Endothelial cell of umbilical vein (primary cell): ENCODE data around the gene RPH3AL. TPM values are rescaled to one million over a fixed set of nuclear protein-coding genes. Genes with fewer than 3 reads are reported as not detected.

Source experiments
- BruUV-seq: library from RNA; stranded (reverse); fragments of 400-500 nt; replicated peaks from 2 replicates; lab custom pipeline; 2021; lab: Mats Ljungman, UMichigan
- CTCF ChIA-PET: fragments of 300-600, 350-600 bp; sonication (Branson Sonifier 250); formaldehyde crosslinking; loops from one replicate; lab custom pipeline; 2021; ENCODE audit warnings: antibody characterized with exemption, inconsistent platforms; lab: Charles Lee
- POLR2A ChIA-PET: fragments of 300-600, 350-600 bp; sonication (Branson Sonifier 250); formaldehyde crosslinking; loops from one replicate; lab custom pipeline; 2021; ENCODE audit warnings: antibody characterized with exemption, inconsistent platforms; lab: Charles Lee
- DNase-seq: peaks from one replicate; pipeline ENCODE4 v3.0.0-alpha.2; 2011; ENCODE audit warnings: low read depth, low spot score
- FAIRE-seq: peaks from 2 replicates; lab custom pipeline; 2011; peaks lifted over from hg19 to GRCh38; lab: Jason Lieb, UNC
- H2AFZ ChIP-seq: 2 replicates; pipeline ENCODE4 v1.6.0; 2012; ENCODE audit warnings: low read depth, low read length, control low read depth, inconsistent platforms
- H3K27ac ChIP-seq: 2 replicates; pipeline ENCODE4 v1.5.1; 2011; ENCODE audit warnings: low read depth, mild to moderate bottlenecking, control low read depth, low read length, moderate library complexity; ENCODE audit not compliant: insufficient read depth
- H3K27me3 ChIP-seq, 2 experiments: 2 replicates each; pipeline versions ENCODE4 v1.6.0 to v1.6.1; 2011; ENCODE audit warnings: low read length in 2 of 2, mixed read lengths in 1 of 2; ENCODE audit not compliant: control insufficient read depth in 2 of 2, insufficient read depth in 2 of 2
- H3K36me3 ChIP-seq, 2 experiments: 2 replicates in 1 of 2; 3 replicates in 1 of 2; pipeline ENCODE4 v1.5.1; 2011; ENCODE audit warnings: low read length in 2 of 2, mild to moderate bottlenecking in 1 of 2, moderate library complexity in 1 of 2; ENCODE audit not compliant: control insufficient read depth in 2 of 2, insufficient read depth in 2 of 2; ENCODE audit errors: extremely low read depth in 1 of 2
- H3K4me1 ChIP-seq: 3 replicates; pipeline ENCODE4 v1.5.1; 2011; ENCODE audit warnings: mild to moderate bottlenecking, low read length; ENCODE audit not compliant: control insufficient read depth, insufficient read depth; ENCODE audit errors: extremely low read depth
- H3K4me2 ChIP-seq: 2 replicates; pipeline ENCODE4 v1.6.1; 2011; ENCODE audit warnings: low read length, control low read depth, mixed read lengths; ENCODE audit not compliant: insufficient read depth
- H3K4me3 ChIP-seq, 3 experiments: fragments of 200-600 bp in 1 of 3; sonication (generic), shearing (Covaris generic) in 1 of 3; replicated peaks in 1 of 3; 2 replicates each; pipeline ENCODE4 v1.5.1; 2011 to 2016; ENCODE audit warnings: control low read depth in 3 of 3, low read length in 3 of 3, mild to moderate bottlenecking in 2 of 3, inconsistent platforms in 1 of 3, low read depth in 1 of 3, moderate library complexity in 1 of 3; ENCODE audit not compliant: insufficient read depth in 1 of 3
- H3K79me2 ChIP-seq: 2 replicates; pipeline ENCODE4 v1.6.0; 2012; ENCODE audit warnings: low read length, inconsistent platforms; ENCODE audit not compliant: control insufficient read depth, insufficient read depth
- H3K9ac ChIP-seq: replicated peaks from 2 replicates; pipeline ENCODE3; 2011; ENCODE audit warnings: low read length, control low read depth; ENCODE audit not compliant: insufficient read depth; ENCODE audit errors: extremely low read depth
- H3K9me1 ChIP-seq: replicated peaks from 3 replicates; pipeline ENCODE4 v1.6.0; 2011; ENCODE audit warnings: mild to moderate bottlenecking, low read length; ENCODE audit not compliant: control insufficient read depth, insufficient read depth; ENCODE audit errors: extremely low read depth
- H3K9me3 ChIP-seq: replicated peaks from 2 replicates; pipeline ENCODE4 v1.5.1; 2012; ENCODE audit warnings: low read length, inconsistent platforms; ENCODE audit not compliant: control insufficient read depth, insufficient read depth
- H4K20me1 ChIP-seq: replicated peaks from 2 replicates; pipeline ENCODE3; 2011; ENCODE audit warnings: mild to moderate bottlenecking, low read length; ENCODE audit not compliant: control insufficient read depth, insufficient read depth; ENCODE audit errors: extremely low read depth
- EZH2 ChIP-seq: IDR thresholded peaks from 2 replicates; pipeline ENCODE4 v1.6.1; 2012; ENCODE audit warnings: borderline replicate concordance, low read depth, mild to moderate bottlenecking, moderate library complexity, low read length, inconsistent platforms; ENCODE audit not compliant: severe bottlenecking
- FOS ChIP-seq: IDR thresholded peaks from 2 replicates; pipeline ENCODE4 v1.6.1; 2011; ENCODE audit warnings: mild to moderate bottlenecking, low read length, moderate library complexity, borderline replicate concordance; ENCODE audit not compliant: insufficient read depth
- GATA2 ChIP-seq: IDR thresholded peaks from 2 replicates; pipeline ENCODE4 v1.7.0; 2011; ENCODE audit warnings: low read depth, mild to moderate bottlenecking, moderate library complexity, mixed read lengths, low read length; ENCODE audit not compliant: insufficient read length, insufficient read depth
- JUN ChIP-seq: IDR thresholded peaks from 2 replicates; pipeline ENCODE4 v1.6.1; 2011; ENCODE audit warnings: borderline replicate concordance, low read depth; ENCODE audit not compliant: insufficient read length, insufficient read depth
- MAX ChIP-seq: IDR thresholded peaks from 2 replicates; pipeline ENCODE4 v1.6.1; 2011; ENCODE audit not compliant: insufficient read depth, insufficient read length
- MYC ChIP-seq: IDR thresholded peaks from one replicate; pipeline ENCODE4 v1.6.1; 2011; ENCODE audit warnings: mild to moderate bottlenecking, low read depth, low read length
- POLR2A ChIP-seq: IDR thresholded peaks from 2 replicates; pipeline ENCODE4 v1.6.1; 2012; ENCODE audit warnings: low read depth, mild to moderate bottlenecking, control low read depth, low read length
- POLR2AphosphoS5 ChIP-seq: IDR thresholded peaks from 2 replicates; pipeline ENCODE4 v1.6.1; 2012; ENCODE audit warnings: low read depth, mild to moderate bottlenecking, control low read depth, low read length, moderate library complexity; ENCODE audit not compliant: insufficient read depth
- dilution Hi-C: fragments of 300-500 bp; cut with MboI; formaldehyde crosslinking; loops from one replicate; pipeline ENCODE4 v1.15.0; 2019; ENCODE audit warnings: low sequenced_read_pairs; ENCODE audit not compliant: extremely low pct_ligation_motif_present
- intact Hi-C: fragments of 100-400 bp; cut with micrococcal nuclease; formaldehyde crosslinking; loops from one replicate; pipeline ENCODE4 v1.10.0; 2022
- polyA plus RNA-seq, 4 experiments: library from polyadenylated mRNA; depleted of rRNA in 3 of 4; stranded (reverse) in 3 of 4; unstranded in 1 of 4; fragments of >200 nt; gene quantifications; 2 replicates each; pipeline versions ENCODE4 v1.2.1 to v1.2.3, GENCODE V29; 2011 to 2012; ENCODE audit warnings: missing spikeins in 1 of 4
- total RNA-seq: library from RNA; stranded (reverse); gene quantifications from 2 replicates; pipeline ENCODE4 v1.2.3, GENCODE V29; 2021
- TF ChIP-seq, protein P1 (sequence below), 2 donors: IDR thresholded peaks; 1 replicate in 1 of 2; 2 replicates in 1 of 2; pipeline ENCODE4 v1.5.1; 2011; ENCODE audit warnings: low read length in 2 of 2, mild to moderate bottlenecking in 2 of 2, moderate library complexity in 2 of 2, control low read depth in 1 of 2, inconsistent platforms in 1 of 2, low read depth in 1 of 2; ENCODE audit not compliant: insufficient read depth in 1 of 2; ENCODE audit errors: extremely low read depth in 1 of 2

RPH3AL gene
- total and polyA plus RNA-seq, 2 donors (not counting 3 experiments of a cell fraction or from before 2014, with no cell fraction given): 4.1 to 7.0 TPM

- Histone ChIP-seq H3K4me3 (no peak overlapping the region), H3K9me3 (no peaks in the 10 kb centered on the region), H3K4me2 (no peak overlapping the region), H3K9me1 (no peaks in the 10 kb centered on the region), H3K27ac (peak overlapping the region; percentile 84), H2AFZ (peak overlapping the region; percentile 84), H3K79me2 (no peaks in the 10 kb centered on the region), H3K4me1 (peaks cover 51% of the 10 kb centered on the region), H4K20me1 (no peaks in the 10 kb centered on the region), H3K27me3 (no peaks in the 10 kb centered on the region), H3K36me3 (no peaks in the 10 kb centered on the region), H3K9ac (peak overlapping the region; percentile 52)
- FAIRE-seq (no peak), DNase-seq (no peak)
- ChIA-PET POLR2A (no interaction called here), CTCF (interaction anchor here (1.3 kb wide), 1 partner anchor 60 kb away, joined by 4 read pairs; no protein-coding TSS in a partner anchor)
- dilution Hi-C loops: no loop called here
- intact Hi-C loops: no loop called here
- BruUV-seq: no TSS peak
- TF ChIP-seq POLR2A: no peak
- TF ChIP-seq JUN: no peak
- TF ChIP-seq EZH2: no peak
- no peak for TF ChIP-seq MYC
- TF ChIP-seq MAX: no peak
- TF ChIP-seq FOS: no peak
- TF ChIP-seq, protein P1, sequence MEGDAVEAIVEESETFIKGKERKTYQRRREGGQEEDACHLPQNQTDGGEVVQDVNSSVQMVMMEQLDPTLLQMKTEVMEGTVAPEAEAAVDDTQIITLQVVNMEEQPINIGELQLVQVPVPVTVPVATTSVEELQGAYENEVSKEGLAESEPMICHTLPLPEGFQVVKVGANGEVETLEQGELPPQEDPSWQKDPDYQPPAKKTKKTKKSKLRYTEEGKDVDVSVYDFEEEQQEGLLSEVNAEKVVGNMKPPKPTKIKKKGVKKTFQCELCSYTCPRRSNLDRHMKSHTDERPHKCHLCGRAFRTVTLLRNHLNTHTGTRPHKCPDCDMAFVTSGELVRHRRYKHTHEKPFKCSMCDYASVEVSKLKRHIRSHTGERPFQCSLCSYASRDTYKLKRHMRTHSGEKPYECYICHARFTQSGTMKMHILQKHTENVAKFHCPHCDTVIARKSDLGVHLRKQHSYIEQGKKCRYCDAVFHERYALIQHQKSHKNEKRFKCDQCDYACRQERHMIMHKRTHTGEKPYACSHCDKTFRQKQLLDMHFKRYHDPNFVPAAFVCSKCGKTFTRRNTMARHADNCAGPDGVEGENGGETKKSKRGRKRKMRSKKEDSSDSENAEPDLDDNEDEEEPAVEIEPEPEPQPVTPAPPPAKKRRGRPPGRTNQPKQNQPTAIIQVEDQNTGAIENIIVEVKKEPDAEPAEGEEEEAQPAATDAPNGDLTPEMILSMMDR (IDR thresholded peaks at IDR 0.05; ENCODE audit: extremely low read depth in 1 of 2, insufficient read depth in 1 of 2, low read depth in 1 of 2, low read length in 2 of 2): no peak
- no peak for TF ChIP-seq POLR2AphosphoS5
- TF ChIP-seq GATA2: no peak
Observed at GRCh38 chr17:351875-352420, 659 bp downstream of the RPH3AL start.
